AG09309 (cell line): ENCODE measurements around the gene ITGB5.

Source experiments
- DNase-seq: peaks from one replicate; pipeline ENCODE4 v3.0.0-alpha.2; 2010; ENCODE audit warnings: low read depth
- H3K4me3 ChIP-seq: 2 replicates; pipeline ENCODE4 v1.5.1; 2011; ENCODE audit warnings: mild to moderate bottlenecking, low read depth, low read length, moderate library complexity; ENCODE audit not compliant: control insufficient read depth
- CTCF ChIP-seq: IDR thresholded peaks from 2 replicates; pipeline ENCODE4 v1.5.1; 2011; ENCODE audit warnings: mild to moderate bottlenecking, low read depth, low read length, inconsistent platforms; ENCODE audit not compliant: insufficient read depth, control insufficient read depth; ENCODE audit errors: missing control alignments

ITGB5 gene

GRCh38 chr3:124770336-124771082, 116.7 kb downstream of the ITGB5 start:
- H3K4me3 ChIP-seq, result no peak overlapping the region
- no peak for DNase-seq
- no peak for TF ChIP-seq CTCF

GRCh38 chr3:124769462-124769861, 117.7 kb downstream of the ITGB5 start:
- no peak overlapping the region for H3K4me3 ChIP-seq
- no peak for TF ChIP-seq CTCF
- DNase-seq, result no peak

- no peak for DNase-seq
- TF ChIP-seq CTCF, result peak; percentile 44
- no peak overlapping the region for H3K4me3 ChIP-seq
Observed at GRCh38 chr3:124768812-124769211, 118.4 kb downstream of the ITGB5 start.

GRCh38 chr3:124767691-124768090, 119.5 kb downstream of the ITGB5 start:
- DNase-seq, result no peak
- no peak for TF ChIP-seq CTCF
- H3K4me3 ChIP-seq, result no peak overlapping the region

- no peak for TF ChIP-seq CTCF
- no peak for DNase-seq
- H3K4me3 ChIP-seq, result no peak overlapping the region
Observed at GRCh38 chr3:124767264-124767663, 119.9 kb downstream of the ITGB5 start.

- DNase-seq, result no peak
- TF ChIP-seq CTCF, result no peak
- H3K4me3 ChIP-seq, result no peak overlapping the region
Observed at GRCh38 chr3:124766113-124767095, 120.8 kb downstream of the ITGB5 start.
